CD4-positive, alpha-beta T cell treated with Interleukin-17A for 4 hours (primary cell): ENCODE results near the gene CCDC33.

ENCODE experiments used
- DNase-seq: peaks from one replicate; pipeline ENCODE4 v3.0.0-alpha.2; 2020; ENCODE audit warnings: mixed read lengths

CCDC33 gene

DNA sequence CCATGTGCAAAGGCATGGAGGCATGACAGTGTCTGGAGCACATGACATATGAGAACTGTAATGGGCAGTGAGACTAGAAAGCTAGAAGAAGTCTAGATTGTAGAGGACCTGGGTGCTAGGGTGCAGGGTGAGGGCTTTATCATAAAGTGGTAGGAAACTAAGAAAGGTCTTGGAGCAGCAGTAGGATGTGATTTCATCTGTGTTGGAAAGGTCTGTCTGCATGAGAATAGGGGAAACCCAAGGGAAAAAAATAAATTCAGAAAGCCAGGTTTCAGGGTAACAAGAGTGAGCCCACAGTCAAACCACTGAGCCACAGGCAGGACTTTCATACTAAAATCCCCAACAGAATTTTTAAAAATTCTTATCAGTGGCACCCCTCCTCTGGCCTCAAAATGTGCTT, 54.5 kb downstream of the CCDC33 start:
- no peak for DNase-seq

DNA sequence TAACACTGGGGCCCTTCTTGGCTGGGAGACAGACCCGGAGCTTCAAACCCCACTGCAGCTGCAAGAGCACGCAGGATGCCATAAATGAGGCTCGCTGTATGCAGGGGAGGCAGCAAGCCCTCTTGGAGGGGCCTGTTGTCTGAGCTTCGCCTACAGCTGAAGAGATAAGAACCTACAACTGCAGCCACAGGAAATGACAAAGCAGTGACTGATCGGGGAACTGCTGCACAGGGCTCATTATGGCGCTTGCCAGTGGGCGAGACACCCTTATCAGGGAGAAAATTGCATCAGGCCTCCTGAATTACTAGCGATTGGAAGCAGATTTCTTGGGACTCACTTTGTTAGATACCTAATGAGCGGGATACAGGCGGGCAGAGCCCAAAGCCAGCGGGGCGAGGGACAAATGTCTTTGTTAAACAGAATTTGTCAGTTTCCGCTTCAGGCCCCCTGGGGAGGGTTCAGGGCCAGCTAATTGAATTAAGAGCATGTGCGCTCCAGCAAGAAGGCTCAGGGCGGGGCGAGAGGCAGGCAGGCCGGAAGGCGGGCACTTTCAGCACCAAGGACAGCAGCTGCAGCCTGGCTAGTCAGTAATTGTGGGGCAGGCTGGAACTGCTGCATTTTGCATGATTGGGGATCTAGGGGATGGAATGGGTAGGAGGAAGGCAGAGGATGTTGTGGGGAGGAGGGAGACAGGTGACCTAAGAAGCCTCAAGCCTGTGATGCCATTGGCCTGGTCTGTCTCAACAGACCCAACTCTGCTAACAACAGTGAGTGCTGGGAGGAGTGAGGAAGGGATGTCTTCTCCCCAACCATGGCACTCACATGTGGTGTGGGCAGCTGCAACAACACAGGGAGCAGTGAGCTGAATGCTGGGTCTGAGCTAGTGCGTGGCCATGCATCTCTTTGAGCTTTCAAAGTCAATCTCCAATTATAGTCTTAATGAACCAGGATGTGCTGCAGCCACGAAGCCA, 55.3 kb downstream of the CCDC33 start:
- DNase-seq, result peak; percentile 61

DNA sequence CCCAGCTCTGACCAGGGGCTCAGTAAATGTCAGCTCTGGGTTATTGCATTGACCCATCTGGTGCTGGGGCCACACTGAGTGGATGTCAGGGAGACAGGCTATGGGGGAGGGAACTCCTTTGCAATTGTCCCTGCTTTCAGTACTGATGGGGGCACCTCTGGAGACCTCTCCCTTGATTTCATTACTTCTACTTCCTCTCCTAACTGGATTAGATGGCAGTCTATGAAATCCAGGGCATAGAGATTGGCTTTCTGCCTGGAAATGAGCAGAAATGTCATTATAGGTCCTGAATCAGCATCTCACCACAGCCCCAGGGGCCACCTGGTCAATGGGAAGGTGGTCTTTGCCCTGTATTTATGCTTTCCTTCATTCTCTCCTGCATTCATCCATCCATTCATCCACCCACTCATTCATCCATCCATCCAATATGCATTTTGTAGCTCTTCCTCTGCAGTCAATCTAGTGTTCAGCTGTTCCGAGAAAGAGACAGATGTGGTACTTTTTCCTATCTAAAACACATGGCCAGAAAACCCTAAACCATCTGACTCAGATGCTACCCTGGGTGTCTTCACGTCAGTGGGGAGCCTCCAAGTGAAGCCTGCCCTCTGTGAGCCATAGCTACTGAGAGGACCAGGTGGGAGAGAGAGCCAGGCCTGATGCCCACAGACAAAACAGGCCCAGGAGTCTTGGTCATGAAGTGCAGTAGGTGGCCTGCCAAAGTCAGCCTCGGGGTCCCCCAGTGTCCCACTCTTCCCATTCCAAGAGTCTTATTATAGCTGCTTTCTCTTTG, 57.1 kb downstream of the CCDC33 start:
- DNase-seq, result no peak

DNA sequence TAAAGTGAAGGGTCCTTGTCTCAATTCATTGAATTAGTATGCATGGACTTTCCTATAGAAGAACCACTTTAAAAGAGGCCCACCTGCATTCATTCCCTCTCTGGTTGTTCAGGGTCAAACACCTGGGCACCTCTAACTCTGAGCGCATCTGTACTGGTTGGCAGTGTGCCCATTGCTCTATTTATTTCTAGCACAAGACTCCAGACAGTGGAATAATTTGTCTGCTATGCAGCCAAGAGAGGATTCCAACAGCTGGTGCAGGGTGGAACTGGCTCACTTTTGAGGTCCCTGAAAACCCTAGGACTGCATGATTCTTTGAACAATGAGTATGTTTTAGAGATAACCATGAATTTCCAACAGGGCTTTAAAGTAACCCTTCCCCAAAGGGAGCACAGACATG, 57.9 kb downstream of the CCDC33 start:
- no peak for DNase-seq

DNA sequence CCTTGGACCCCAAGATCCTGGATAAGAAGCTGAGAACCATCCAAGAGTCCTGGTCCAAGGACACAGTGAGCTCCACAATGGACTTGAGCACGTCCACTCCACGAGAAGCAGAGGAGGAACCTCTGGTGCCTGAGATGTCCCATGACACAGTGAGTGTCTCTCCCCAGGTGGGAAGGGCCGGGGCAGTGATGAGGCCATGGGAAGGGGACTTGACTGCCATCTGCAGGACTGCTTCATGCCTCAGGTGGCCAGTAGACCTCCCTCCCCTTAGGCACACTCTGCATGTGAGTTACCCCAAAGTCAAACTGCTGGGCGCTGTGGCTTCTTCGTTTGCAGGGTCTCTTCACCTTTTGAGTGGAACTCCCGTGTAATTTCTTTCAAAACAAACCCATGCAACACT, 59.7 kb downstream of the CCDC33 start:
- DNase-seq, result no peak

DNA sequence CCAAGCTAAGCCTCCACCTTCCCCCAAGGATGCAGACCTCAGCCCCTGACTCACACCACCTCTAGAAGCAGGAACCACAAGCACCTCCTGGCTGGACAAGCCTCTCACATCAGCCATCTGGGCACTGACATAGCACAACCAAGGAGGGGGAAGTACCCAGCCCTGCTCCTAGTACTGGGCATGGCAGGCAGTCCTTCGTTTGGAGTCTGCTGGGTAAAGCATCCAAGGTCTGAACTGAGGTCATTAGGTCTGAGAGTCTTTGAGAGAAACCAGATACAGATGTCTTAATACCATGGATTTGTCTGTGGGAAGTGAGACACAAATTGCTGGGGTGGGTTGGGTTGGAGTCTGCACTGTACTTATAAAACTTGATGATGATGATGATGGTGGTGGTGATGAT, 61.8 kb downstream of the CCDC33 start:
- no peak for DNase-seq

DNA sequence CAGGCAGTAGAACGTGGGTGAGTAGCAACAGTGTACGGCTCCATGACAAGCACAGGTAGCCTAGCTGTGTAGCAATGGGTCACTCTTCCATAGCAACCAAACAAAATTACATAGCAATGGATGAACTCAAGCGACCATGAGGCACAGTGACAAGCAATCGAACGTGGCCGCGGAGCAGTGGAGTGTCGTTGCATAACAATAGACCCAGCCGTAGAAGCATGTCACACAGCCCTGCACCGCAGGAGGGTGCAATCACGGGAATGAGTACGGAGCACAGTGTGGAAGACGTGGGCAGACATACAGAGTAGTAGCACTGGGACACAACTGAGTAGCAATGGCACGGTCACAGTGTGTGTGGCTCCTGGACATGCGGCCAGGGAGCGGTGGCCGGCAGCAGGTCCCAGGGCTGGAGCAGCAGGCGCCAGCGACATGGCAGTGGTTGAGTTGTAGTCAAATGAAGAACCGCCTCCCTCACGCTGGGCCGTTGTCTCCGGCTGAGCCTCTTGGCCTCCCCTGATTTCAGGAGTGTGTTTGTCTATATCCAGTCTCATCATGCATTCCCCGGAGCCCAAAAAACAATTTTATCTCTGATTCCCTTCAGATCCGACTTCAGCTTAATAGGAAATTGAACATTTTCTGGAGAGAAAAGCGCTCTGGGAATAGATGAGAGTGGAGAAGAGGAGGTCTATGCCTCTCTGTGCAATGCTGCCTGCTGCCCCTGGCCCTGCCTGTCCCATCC, 64.1 kb downstream of the CCDC33 start:
- no peak for DNase-seq

DNA sequence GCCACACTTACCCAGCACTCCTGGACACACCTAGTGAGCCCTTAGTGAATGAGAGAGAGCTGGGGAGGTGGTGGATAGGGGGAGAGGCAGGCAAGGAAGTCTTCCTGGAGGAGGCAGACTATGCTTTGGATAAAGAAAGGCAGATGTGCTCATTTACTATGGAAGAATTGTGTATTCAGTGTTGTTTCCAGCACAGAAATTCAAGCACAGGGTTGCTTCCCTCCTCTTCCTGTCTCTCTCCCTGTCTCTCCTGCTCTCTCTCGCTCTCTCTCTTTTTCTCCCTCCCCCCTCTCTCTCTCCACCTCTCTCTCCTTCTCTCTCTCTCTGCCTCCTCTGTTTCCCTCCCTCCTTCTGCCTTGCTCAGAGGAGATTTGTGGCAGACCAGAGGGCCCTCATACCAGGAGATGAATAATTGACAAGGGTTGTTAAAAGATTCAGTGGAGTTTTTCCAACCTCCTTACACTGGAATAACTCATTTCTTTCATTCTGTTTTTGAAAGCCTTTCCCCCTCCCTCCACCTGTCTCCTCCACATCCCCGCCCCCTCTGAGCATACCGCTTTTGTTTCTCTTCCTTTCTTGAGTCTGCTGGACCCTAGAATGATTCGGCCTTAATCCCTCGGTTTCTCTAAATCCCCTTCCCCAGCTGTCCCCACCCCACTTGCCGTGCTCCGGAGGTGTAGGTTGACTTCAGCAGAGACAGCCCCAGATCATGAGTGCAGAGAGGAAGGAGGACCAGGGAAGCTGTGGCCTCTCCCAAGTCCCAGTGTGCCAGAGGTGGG, 65.6 kb downstream of the CCDC33 start:
- DNase-seq, result no peak

DNA sequence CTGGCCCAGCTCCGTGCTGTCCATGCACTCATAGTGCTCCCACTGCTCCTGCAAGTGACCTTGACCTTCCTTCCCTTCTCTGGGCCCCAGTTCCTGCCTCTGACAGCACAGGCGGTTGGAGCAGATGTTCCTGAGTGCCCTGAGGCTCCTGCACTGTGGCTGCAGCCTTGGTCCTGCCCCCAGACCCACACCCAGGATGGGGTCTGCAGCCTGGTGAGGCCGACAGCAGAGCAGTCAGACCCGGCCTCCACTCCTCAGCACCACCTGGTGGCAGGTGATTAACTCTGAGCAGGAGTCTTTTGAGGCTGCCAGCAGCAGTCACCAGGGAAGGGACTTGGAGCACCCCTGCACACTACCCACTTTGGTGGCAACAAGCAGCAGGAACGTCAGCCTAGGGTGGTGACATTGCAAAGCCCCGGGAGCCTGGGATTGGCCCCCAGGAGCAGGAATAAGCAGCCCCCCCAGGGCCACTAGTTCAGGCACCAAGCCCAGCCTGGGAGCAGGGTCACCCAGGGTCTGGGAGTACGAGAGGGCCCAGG, 66.8 kb downstream of the CCDC33 start:
- DNase-seq, result peak; percentile 50

DNA sequence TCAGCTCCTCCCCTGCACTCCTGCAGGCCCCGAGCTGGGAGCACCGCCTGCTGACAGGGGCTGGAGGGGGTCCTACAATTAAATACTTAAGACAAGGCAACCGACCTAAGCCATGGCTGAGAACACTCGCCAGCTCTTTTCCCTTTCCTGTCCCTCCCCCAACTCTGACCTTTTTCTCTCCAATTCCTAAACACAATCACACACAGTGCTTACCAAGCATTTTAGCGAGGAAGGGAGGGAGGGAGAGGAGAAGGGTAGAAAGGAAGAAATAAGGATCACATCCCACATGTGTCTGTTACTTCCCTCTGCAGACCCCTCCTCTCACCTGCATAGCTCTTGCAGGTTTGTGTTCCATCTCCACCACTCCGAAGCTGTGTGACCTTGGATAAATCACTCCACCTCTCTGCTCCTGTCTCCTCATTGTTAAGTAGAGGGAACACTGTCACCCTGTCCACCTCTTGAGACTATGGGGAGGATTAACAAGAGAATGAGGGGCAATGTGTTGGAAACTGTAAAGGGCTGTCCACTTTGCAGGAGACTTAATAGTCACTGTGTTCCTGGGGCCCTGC, 67.7 kb downstream of the CCDC33 start:
- no peak for DNase-seq

DNA sequence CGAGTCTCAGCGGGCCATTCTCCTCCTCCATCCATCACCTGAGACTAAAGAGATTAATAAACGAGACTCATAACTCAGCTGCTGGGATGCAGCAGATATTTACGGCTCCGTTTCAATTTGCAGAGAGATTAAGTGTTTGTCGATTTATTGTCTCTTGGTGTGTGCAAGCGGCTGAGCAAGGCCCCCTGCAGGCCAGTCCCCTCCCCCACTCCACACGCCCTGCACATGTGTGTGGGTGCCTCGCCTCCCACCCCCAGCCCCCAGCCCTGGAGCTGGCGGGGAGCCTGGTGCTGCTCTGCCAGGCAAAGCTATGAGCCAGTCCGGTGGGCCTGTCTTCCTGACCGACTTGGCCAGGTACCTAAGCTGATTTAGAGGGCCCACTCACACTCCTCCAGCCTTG, 68.3 kb downstream of the CCDC33 start:
- no peak for DNase-seq

DNA sequence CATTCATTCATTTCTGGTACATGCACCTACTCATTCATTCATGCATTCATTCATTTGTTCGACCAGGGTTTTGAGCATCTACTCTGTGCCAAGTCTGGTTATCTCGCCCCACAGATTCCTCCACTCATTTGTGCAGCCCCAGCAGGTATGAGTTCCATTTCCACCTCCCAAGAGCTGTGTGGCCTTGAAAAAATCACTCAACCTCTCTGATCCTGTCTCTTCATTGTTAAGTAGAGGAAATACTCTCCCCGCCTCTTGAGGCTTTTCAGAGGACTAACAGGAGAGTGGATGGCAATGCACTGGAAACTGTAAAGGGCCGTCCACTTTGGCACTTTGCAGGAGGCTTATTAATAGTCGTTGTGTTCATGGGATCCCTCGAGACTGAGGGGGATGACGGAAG, 69.6 kb downstream of the CCDC33 start:
- DNase-seq, result no peak

DNA sequence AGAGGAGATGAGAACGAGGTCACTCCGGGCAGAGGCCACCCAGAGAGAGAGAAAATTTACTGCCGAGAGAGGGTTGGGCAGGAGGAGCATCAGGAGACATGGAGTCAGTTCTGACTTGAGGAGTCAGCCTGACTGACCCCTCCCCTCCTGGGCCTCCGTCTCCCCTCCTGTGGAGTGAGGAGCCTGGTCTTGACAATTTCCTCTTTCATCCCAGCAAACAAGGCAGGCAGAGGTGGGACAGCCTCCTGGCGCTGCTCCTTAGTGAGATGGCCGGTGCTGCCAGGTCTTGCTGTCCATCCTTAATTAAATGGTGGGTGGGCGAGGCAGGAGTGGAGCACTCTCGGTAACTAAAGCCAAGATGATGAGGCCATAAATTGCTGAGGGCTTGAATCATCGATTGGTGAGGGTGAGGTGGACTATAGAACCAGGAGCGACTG, 70.7 kb downstream of the CCDC33 start:
- DNase-seq, result no peak

DNA sequence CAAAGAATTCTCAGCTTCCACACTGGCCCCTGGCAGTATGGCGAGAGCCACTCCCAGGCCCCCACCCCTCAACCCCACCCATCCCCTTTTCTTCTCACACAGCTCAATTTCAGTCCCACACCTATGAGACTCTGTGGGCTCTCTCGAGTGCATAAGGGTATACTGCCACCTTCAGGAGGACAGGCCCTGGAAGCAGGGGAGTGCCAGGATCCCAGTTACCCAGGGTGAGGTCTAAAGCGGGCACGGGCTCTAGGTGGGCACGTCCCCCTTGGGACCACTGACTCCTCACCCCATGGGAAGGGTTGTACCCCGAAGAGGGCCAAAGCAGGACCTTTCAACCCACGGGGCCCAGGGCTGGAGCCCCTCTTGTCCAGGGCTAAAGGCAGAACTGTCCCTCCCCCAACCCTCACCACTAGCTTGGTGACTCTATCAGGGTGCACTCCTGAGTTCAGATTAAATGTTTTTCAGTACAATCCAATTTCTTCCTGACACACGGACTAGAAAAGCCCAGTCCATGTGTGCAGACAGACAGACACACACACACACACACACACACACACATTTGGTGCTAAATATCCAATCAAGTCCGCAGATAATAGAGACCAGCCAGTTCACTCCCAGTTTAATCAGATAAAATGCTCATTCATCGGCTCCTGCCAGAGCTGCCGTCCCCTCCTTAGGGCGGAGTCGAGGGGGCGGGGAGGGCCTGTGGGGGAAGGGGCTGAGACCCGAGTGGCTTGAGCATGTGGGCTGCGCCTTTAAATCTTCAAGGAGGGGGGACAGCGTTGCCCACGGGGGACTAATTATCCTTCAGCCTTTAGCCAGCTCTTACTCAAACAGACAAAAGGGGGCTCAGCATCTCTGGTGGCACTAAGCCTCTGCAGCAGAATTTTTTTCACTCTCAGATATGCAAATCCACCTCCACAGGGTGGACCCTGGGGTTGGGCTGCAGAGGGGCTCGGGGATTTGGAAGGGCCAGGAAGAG, 72.0 kb downstream of the CCDC33 start:
- DNase-seq, result peak; percentile 26

DNA sequence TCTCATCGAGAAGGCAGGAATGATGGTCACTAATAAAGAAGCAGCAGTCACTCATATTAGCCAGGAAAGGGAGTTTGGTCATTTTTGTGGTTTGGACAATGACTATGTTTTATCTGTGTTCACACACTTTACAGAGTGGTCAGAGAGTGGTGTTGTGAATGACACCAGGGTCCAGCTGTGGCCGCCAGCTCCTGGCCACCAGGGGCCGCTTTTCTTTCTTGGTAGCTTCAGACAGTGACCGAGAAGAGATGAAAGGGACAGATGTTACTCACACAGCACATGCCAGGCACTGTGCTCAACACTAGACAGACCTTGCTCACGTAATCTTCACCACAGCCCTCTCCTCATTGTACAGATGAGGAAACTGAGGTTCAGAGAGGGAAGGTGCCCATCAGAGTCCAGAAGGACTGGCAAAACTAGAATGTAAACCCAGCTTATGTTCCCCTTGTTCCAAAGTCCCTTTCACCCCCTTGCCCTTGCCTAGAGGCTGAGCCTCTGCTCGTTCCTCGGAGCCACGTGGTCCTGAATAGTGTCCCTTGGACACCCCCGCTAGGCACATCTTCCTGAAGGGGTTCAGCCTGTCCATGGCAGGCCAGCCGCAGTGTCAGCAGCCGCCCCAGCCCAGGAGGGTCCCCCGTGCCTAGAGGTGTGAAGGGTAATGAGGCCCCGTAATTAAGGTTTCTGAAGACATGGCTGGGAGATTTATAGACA, 75.8 kb downstream of the CCDC33 start:
- DNase-seq, result no peak

DNA sequence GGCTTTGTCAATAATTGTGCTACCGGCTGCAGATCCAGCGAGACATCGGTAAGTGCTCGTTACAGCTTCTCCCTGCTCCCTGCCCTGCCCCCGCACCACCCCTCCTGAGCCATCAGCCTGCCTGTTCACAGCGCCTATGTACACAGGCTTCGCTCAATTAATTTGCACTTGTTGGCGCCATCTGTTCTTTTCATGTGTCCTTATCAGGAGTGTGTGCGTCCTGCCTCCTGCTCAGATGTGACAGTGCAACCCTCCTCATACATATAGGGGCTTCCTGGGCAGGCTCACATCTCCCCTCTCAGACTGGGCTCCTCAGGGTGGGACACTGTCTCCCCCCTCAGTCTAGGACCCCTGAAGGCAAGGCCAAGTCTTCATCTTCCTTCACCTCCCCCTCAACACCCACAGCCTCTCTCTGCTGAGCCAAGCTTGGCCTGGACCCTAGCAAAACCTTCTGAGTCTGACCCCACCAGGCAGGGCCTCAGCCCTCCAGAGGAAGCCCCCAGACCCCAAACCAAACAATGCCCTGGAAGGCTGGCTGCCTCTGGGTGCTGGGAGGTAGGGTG, 76.4 kb downstream of the CCDC33 start:
- no peak for DNase-seq

DNA sequence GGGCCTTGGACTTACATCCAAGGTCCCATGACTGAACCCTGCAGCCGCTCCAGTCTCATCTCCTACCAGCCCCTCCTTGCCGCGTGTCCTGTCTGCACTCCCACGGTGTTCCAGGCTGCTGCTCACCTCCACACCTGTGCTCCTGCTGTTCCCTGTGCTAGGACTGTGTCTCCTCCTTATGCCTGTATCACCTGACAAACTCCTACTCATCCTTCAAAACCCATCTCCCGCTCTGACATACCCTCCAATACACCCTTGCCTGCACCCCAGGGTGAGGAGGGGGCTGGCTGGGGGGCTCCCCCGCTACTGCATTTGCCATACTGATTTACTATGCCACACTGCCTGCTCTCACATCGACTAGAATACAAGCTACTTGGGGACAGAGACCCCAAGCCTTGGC, 77.8 kb downstream of the CCDC33 start:
- no peak for DNase-seq

DNA sequence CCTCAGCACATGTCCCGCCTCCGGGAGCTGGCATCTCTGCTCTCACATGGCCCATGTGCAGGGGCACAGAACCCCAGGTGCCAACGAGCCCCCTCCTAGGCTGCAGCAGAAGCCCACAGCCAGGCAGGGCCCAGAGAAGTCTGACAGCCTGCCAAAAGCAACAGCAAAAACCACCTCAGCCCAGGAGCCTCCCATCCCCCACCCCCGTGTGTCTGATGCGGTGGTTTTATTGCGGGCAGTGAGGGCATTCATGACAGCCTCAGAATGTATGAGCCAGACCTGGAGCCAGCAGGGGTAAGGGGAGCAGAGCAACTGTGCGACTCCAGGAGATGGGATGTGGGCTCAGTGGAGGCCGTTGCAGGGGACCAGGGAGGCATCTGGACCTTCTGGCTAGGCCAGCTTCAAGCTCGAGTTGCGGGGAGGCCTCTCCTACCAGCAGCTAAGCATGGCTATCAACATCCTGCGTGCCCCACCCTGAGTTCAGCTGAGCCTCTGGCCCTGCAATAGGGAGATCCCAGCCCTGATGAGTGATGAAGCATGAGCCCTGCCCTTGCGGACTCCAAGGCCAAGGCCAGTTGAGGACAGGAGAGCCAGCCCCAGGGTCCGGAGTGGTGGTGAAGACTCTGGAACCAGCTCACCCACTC, 78.8 kb downstream of the CCDC33 start:
- peak; percentile 44 for DNase-seq

DNA sequence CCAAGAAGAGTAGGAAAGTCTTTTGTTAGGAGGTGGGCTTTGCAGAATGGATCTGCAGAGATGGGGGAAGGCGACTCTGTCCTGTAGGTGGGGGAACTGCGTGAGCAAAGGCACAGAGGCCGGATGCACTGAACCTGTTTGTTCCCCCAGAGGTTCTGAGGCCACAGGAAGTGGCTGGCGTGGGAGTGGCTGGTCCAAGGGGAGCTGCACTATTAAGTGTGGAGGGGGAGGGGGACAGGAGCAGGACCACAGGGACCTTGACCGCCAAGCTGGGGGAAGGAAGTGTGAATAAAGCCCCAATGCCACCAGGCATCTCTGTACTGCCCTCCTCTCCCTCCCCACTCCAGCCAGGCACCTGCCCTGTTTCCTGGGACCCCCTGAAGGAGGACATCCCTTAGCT, 79.5 kb downstream of the CCDC33 start:
- DNase-seq, result peak; percentile 28
